HG02610 (cell line): Measurements from ENCODE around the gene CSPG5.

ENCODE experiments used
- ATAC-seq: cut with Tn5 transposase; IDR thresholded peaks from one replicate; pipeline ENCODE4 v1.9.1; 2021; ENCODE audit warnings: mild to moderate bottlenecking, moderate library complexity; ENCODE audit not compliant: unreplicated experiment

Gene CSPG5

GRCh38 chr3:47578691-47579632 lies at the start of gene CSPG5:
Gene CSPG5 (minus strand): TSS chr3:47578865. CDS start chr3:47578693, 172 bp downstream.
- ATAC-seq, result no peak

- no peak for ATAC-seq
Observed at GRCh38 chr3:47628426-47628825, 49.8 kb upstream of the CSPG5 start.

GRCh38 chr3:47622671-47623461 lies 44.2 kb upstream of the CSPG5 start:
- no peak for ATAC-seq

- ATAC-seq, result no peak
Observed at GRCh38 chr3:47617086-47618010, 38.7 kb upstream of the CSPG5 start.

GRCh38 chr3:47614788-47615187 lies 36.1 kb upstream of the CSPG5 start:
- ATAC-seq, result no peak

GRCh38 chr3:47613722-47614121 lies 35.1 kb upstream of the CSPG5 start:
- ATAC-seq, result no peak

GRCh38 chr3:47612879-47613278 lies 34.2 kb upstream of the CSPG5 start:
- ATAC-seq, result no peak

- ATAC-seq, result no peak
Observed at GRCh38 chr3:47612178-47612577, 33.5 kb upstream of the CSPG5 start.

GRCh38 chr3:47611576-47611975 lies 32.9 kb upstream of the CSPG5 start:
- no peak for ATAC-seq

GRCh38 chr3:47610583-47610982 lies 31.9 kb upstream of the CSPG5 start:
- ATAC-seq, result no peak

- no peak for ATAC-seq
Observed at GRCh38 chr3:47607335-47607734, 28.7 kb upstream of the CSPG5 start.

GRCh38 chr3:47606165-47606564 lies 27.5 kb upstream of the CSPG5 start:
- ATAC-seq, result no peak

GRCh38 chr3:47605652-47606051 lies 27.0 kb upstream of the CSPG5 start:
- ATAC-seq, result no peak

- ATAC-seq, result no peak
Observed at GRCh38 chr3:47604145-47604544, 25.5 kb upstream of the CSPG5 start.

GRCh38 chr3:47603332-47603731 lies 24.7 kb upstream of the CSPG5 start:
- no peak for ATAC-seq

- ATAC-seq, result no peak
Observed at GRCh38 chr3:47601281-47601680, 22.6 kb upstream of the CSPG5 start.

- no peak for ATAC-seq
Observed at GRCh38 chr3:47594792-47595191, 16.1 kb upstream of the CSPG5 start.

GRCh38 chr3:47592066-47592795 lies 13.6 kb upstream of the CSPG5 start:
- no peak for ATAC-seq

- no peak for ATAC-seq
Observed at GRCh38 chr3:47590216-47590615, 11.6 kb upstream of the CSPG5 start.

GRCh38 chr3:47588587-47588986 lies 9.9 kb upstream of the CSPG5 start:
- no peak for ATAC-seq
